HCT116 (cell line): ENCODE measurements around the gene EVA1A. TPM values are rescaled to one million over a fixed set of nuclear protein-coding genes. Genes with fewer than 3 reads are reported as not detected.

Experiments
- ATAC-seq: fragments of 200-7000 bp; cut with Tn5 transposase; 2 replicates; pipeline ENCODE4 v1.9.1; 2020; ENCODE audit warnings: mild to moderate bottlenecking, moderate library complexity
- BruUV-seq: library from RNA; stranded (reverse); fragments of 400-500 nt; replicated peaks from 2 replicates; lab custom pipeline; 2021; lab: Mats Ljungman, UMichigan
- CTCF ChIA-PET: fragments of 300-600 bp; sonication (Branson Sonifier 250); formaldehyde crosslinking; loops from one replicate; lab custom pipeline; 2021; ENCODE audit warnings: antibody characterized with exemption; lab: Charles Lee
- POLR2A ChIA-PET: fragments of 300-600, 350-600 bp; sonication (Branson Sonifier 250); formaldehyde crosslinking; loops from one replicate; lab custom pipeline; 2021; ENCODE audit warnings: antibody characterized with exemption; lab: Charles Lee
- RAD21 ChIA-PET, 2 experiments: fragments of 300-600 bp; sonication (Branson Sonifier 250); formaldehyde crosslinking; loops; one replicate each; lab custom pipeline; 2023; ENCODE audit warnings: low total read pairs in 2 of 2; ENCODE audit not compliant: uncharacterized antibody in 2 of 2, unreplicated experiment in 2 of 2, low non-redundant PET in 1 of 2; lab: Charles Lee
- DNase-seq: peaks from one replicate; pipeline ENCODE4 v3.0.0-alpha.2; 2010; ENCODE audit warnings: low read depth, low spot score
- H2AFZ ChIP-seq: fragments of 200-600 bp; shearing (Covaris generic), sonication (generic); 2 replicates; pipeline ENCODE4 v1.6.1; 2017; ENCODE audit warnings: low read depth, mixed run types, mixed read lengths, antibody characterized with exemption, low read length; ENCODE audit not compliant: poor library complexity, severe bottlenecking
- H3K27ac ChIP-seq: 2 replicates; pipeline ENCODE4 v1.5.1; 2012; ENCODE audit warnings: low read depth, low read length
- H3K27me3 ChIP-seq: fragments of 200-600 bp; sonication (generic); 2 replicates; pipeline ENCODE4 v1.6.1; 2016; ENCODE audit warnings: mixed run types, low read length, mixed read lengths; ENCODE audit not compliant: insufficient read depth
- H3K36me3 ChIP-seq, 2 experiments: fragments of 200-500 bp in 1 of 2; fragments of 200-600 bp in 1 of 2; sonication (Bioruptor generic) in 1 of 2; sonication (generic) in 1 of 2; 2 replicates each; pipeline versions ENCODE4 v1.5.1 to v1.6.1; 2014 to 2016; ENCODE audit warnings: low read length in 2 of 2, inconsistent platforms in 1 of 2, mixed read lengths in 1 of 2, mixed run types in 1 of 2; ENCODE audit not compliant: insufficient read depth in 2 of 2, control insufficient read depth in 1 of 2
- H3K4me1 ChIP-seq, 2 experiments: fragments of 200-600 bp in 1 of 2; sonication (generic) in 1 of 2; 2 replicates each; pipeline versions ENCODE4 v1.5.1 to v1.6.1; 2012 to 2017; ENCODE audit warnings: low read length in 2 of 2, inconsistent platforms in 1 of 2, mild to moderate bottlenecking in 1 of 2, mixed read lengths in 1 of 2, mixed run types in 1 of 2, moderate library complexity in 1 of 2; ENCODE audit not compliant: insufficient read depth in 2 of 2, control insufficient read depth in 1 of 2
- H3K4me2 ChIP-seq: fragments of 200-600 bp; sonication (generic); 2 replicates; pipeline ENCODE4 v1.6.1; 2017; ENCODE audit warnings: mixed run types, low read length, mixed read lengths
- H3K4me3 ChIP-seq, 2 experiments: fragments of 200-600 bp in 1 of 2; sonication (generic) in 1 of 2; replicated peaks in 1 of 2; 2 replicates each; pipeline ENCODE4 v1.5.1; 2011 to 2016; ENCODE audit warnings: low read length in 2 of 2, control low read depth in 1 of 2, low read depth in 1 of 2, mild to moderate bottlenecking in 1 of 2, mixed read lengths in 1 of 2, mixed run types in 1 of 2
- H3K79me2 ChIP-seq: fragments of 200-600 bp; sonication (generic); 2 replicates; pipeline ENCODE4 v1.6.1; 2017; ENCODE audit warnings: mild to moderate bottlenecking, mixed run types, low read length, moderate library complexity, mixed read lengths; ENCODE audit not compliant: insufficient read depth
- H3K9ac ChIP-seq: fragments of 200-600 bp; sonication (generic); 2 replicates; pipeline ENCODE4 v1.6.1; 2016; ENCODE audit warnings: low read length, mixed read lengths
- H3K9me2 ChIP-seq: fragments of 200-600 bp; sonication (generic), shearing (Covaris generic); 2 replicates; pipeline ENCODE4 v1.6.1; 2017; ENCODE audit warnings: mixed run types, mild to moderate bottlenecking, moderate library complexity; ENCODE audit not compliant: insufficient read depth
- H3K9me3 ChIP-seq, 2 experiments: fragments of 200-500 bp in 1 of 2; fragments of 200-600 bp in 1 of 2; sonication (Bioruptor generic) in 1 of 2; sonication (generic) in 1 of 2; 2 replicates each; pipeline ENCODE4 v1.6.1; 2014 to 2017; ENCODE audit warnings: low read length in 2 of 2, mixed read lengths in 2 of 2, inconsistent platforms in 1 of 2, low read depth in 1 of 2, mild to moderate bottlenecking in 1 of 2, mixed run types in 1 of 2, moderate library complexity in 1 of 2; ENCODE audit not compliant: control insufficient read depth in 1 of 2, insufficient read depth in 1 of 2
- H4K20me1 ChIP-seq: fragments of 200-600 bp; sonication (generic), shearing (Covaris generic); 2 replicates; pipeline ENCODE4 v1.6.1; 2017; ENCODE audit warnings: mixed run types, mild to moderate bottlenecking, moderate library complexity; ENCODE audit not compliant: insufficient read depth
- CBX3 ChIP-seq: IDR thresholded peaks from 2 replicates; pipeline ENCODE4 v1.6.1; 2012; ENCODE audit warnings: low read depth
- EGR1 ChIP-seq: IDR thresholded peaks from 2 replicates; pipeline ENCODE4 v1.6.1; 2012; ENCODE audit warnings: low read depth
- ELF1 ChIP-seq: IDR thresholded peaks from 2 replicates; pipeline ENCODE4 v1.6.1; 2012; ENCODE audit warnings: low read depth, borderline replicate concordance
- EZH2 ChIP-seq: fragments of 200-600 bp; sonication (generic); IDR thresholded peaks from 2 replicates; pipeline ENCODE4 v1.6.1; 2017; ENCODE audit warnings: antibody characterized with exemption, mixed run types
- FOSL1 ChIP-seq: IDR thresholded peaks from 2 replicates; pipeline ENCODE4 v1.6.1; 2012; ENCODE audit warnings: low read depth
- POLR2A ChIP-seq: IDR thresholded peaks from 2 replicates; pipeline ENCODE4 v1.7.0; 2011; ENCODE audit warnings: borderline replicate concordance; ENCODE audit not compliant: insufficient read depth, insufficient read length; ENCODE audit errors: extremely low read depth
- RAD21 ChIP-seq: IDR thresholded peaks from 2 replicates; pipeline ENCODE4 v1.6.1; 2012; ENCODE audit warnings: low read depth, mild to moderate bottlenecking
- ZNF274 ChIP-seq: fragments of 200-500 bp; sonication (Bioruptor generic); IDR thresholded peaks from 2 replicates; pipeline ENCODE4 v1.6.1; 2014; ENCODE audit warnings: mild to moderate bottlenecking, low read depth, low read length, inconsistent platforms
- intact Hi-C: fragments of 100-400 bp; cut with micrococcal nuclease; formaldehyde crosslinking; loops from 2 replicates; pipeline ENCODE4 v1.10.0; 2022
- total RNA-seq: library from RNA; stranded (reverse); gene quantifications from one replicate; pipeline ENCODE4 v1.2.1, GENCODE V29; 2021; ENCODE audit not compliant: unreplicated experiment
- TF ChIP-seq, protein P1 (sequence below): IDR thresholded peaks from 2 replicates; pipeline ENCODE4 v1.6.1; 2012; ENCODE audit warnings: low read depth
- TF ChIP-seq, protein P2 (sequence below): IDR thresholded peaks from 2 replicates; pipeline ENCODE4 v1.6.1; 2011; ENCODE audit warnings: mild to moderate bottlenecking, low read length, moderate library complexity; ENCODE audit not compliant: insufficient replicate concordance; ENCODE audit errors: extremely low read depth
- TF ChIP-seq, protein P3 (sequence below), 3 experiments: fragments of 200-600 bp in 1 of 3; sonication (generic) in 1 of 3; IDR thresholded peaks in 2 of 3; conservative IDR thresholded peaks in 1 of 3; 2 replicates each; pipeline ENCODE4 v1.5.1; 2012 to 2017; ENCODE audit warnings: low read depth in 2 of 3, low read length in 2 of 3, antibody characterized with exemption in 1 of 3, borderline replicate concordance in 1 of 3, control low read depth in 1 of 3, mild to moderate bottlenecking in 1 of 3, mixed read lengths in 1 of 3, mixed run types in 1 of 3, moderate library complexity in 1 of 3; ENCODE audit not compliant: insufficient read depth in 1 of 3

Gene EVA1A
- total RNA-seq, 1 experiment from 2014 or later: 2.8 TPM

DNA sequence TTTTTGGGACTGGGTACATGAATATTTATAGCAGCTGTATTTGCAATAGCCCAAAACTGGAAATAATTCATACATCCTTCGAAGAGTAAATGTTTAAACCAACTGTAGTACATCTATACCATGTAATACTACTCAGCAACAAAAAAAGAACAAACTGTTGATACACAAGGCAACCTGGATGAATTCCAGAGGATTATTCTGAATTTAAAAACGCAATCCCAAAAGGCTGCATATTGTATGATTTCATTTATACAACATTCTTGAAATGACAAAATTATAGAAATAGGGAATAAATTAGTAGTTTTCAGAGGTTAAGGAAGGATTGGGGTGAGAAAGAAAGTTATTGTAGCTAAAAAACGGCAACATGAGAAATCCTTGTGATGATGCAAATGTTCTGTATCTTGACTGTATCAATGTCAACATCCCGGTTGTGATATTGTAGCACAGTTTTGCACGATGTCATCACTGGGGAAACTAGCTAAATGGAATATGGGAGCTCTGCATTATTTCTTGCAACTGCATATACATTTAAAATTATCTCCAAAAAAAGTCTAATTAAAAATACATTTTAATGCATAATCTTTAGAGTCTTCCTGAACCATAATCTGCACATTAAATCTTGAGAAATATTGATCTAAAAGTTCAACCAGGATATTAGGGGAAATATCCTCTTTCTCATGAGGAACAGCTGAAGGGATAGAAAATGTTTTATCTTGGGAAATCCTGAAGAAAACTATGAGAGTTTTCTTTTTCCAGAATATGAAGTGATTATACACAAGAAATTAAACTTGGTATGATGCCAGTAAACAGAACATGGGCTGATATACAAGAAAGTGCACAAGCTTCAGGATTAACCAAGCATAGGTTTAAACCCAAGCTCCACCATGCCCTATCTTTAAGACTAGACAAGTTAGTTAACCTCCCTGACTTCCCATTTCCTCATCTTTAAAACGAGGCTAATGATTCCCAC, 21.9 kb downstream of the EVA1A start (continued):
- no peak for TF ChIP-seq RAD21
- TF ChIP-seq, protein P1, sequence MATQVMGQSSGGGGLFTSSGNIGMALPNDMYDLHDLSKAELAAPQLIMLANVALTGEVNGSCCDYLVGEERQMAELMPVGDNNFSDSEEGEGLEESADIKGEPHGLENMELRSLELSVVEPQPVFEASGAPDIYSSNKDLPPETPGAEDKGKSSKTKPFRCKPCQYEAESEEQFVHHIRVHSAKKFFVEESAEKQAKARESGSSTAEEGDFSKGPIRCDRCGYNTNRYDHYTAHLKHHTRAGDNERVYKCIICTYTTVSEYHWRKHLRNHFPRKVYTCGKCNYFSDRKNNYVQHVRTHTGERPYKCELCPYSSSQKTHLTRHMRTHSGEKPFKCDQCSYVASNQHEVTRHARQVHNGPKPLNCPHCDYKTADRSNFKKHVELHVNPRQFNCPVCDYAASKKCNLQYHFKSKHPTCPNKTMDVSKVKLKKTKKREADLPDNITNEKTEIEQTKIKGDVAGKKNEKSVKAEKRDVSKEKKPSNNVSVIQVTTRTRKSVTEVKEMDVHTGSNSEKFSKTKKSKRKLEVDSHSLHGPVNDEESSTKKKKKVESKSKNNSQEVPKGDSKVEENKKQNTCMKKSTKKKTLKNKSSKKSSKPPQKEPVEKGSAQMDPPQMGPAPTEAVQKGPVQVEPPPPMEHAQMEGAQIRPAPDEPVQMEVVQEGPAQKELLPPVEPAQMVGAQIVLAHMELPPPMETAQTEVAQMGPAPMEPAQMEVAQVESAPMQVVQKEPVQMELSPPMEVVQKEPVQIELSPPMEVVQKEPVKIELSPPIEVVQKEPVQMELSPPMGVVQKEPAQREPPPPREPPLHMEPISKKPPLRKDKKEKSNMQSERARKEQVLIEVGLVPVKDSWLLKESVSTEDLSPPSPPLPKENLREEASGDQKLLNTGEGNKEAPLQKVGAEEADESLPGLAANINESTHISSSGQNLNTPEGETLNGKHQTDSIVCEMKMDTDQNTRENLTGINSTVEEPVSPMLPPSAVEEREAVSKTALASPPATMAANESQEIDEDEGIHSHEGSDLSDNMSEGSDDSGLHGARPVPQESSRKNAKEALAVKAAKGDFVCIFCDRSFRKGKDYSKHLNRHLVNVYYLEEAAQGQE: no peak

DNA sequence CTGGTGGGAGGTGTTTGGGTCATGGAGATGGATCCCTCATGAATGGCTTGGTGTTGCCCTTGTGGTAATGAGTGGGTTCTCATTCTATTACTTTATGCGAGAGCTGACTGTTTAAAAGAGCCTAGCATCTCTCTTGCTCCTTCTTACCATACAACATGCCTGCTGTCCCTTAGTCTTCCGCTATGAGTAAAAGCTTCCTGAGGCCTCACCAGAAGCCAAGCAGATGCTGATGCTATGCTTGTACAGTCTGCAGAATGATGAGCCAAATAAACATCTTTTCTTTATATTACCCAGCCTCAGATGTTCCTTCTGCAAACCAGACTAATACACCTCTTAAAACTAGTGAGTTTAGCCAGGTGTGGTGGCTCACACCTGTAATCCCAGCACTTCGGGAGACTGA, 23.1 kb downstream of the EVA1A start:
- H2AFZ ChIP-seq: no peak overlapping the region
- RAD21 ChIA-PET: no interaction called here
- no peaks in the 10 kb centered on the region for H3K9me2 ChIP-seq
- CTCF ChIA-PET: no interaction called here
- no peaks in the 10 kb centered on the region for H3K9me3 ChIP-seq
- no peak overlapping the region for H3K9ac ChIP-seq
- H3K4me2 ChIP-seq: no peak overlapping the region
- H3K27ac ChIP-seq: no peak overlapping the region
- H3K4me1 ChIP-seq: no peaks in the 10 kb centered on the region
- DNase-seq (no peak), ATAC-seq (no peak)
- no peaks in the 10 kb centered on the region for H4K20me1 ChIP-seq
- H3K4me3 ChIP-seq: no peak overlapping the region
- POLR2A ChIA-PET: no interaction called here
- no TSS peak for BruUV-seq
- no peaks in the 10 kb centered on the region for H3K36me3 ChIP-seq
- H3K79me2 ChIP-seq: no peaks in the 10 kb centered on the region
- intact Hi-C loops: no loop called here
- H3K27me3 ChIP-seq: peaks cover 11% of the 10 kb centered on the region; the same call in 1 of the 2 replicates
- TF ChIP-seq CBX3: no peak
- TF ChIP-seq, protein P2, sequence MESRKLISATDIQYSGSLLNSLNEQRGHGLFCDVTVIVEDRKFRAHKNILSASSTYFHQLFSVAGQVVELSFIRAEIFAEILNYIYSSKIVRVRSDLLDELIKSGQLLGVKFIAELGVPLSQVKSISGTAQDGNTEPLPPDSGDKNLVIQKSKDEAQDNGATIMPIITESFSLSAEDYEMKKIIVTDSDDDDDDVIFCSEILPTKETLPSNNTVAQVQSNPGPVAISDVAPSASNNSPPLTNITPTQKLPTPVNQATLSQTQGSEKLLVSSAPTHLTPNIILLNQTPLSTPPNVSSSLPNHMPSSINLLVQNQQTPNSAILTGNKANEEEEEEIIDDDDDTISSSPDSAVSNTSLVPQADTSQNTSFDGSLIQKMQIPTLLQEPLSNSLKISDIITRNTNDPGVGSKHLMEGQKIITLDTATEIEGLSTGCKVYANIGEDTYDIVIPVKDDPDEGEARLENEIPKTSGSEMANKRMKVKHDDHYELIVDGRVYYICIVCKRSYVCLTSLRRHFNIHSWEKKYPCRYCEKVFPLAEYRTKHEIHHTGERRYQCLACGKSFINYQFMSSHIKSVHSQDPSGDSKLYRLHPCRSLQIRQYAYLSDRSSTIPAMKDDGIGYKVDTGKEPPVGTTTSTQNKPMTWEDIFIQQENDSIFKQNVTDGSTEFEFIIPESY: no peak
- TF ChIP-seq ELF1: no peak
- no peak for TF ChIP-seq EZH2
- no peak for TF ChIP-seq EGR1
- no peak for TF ChIP-seq FOSL1
- TF ChIP-seq, protein P3, sequence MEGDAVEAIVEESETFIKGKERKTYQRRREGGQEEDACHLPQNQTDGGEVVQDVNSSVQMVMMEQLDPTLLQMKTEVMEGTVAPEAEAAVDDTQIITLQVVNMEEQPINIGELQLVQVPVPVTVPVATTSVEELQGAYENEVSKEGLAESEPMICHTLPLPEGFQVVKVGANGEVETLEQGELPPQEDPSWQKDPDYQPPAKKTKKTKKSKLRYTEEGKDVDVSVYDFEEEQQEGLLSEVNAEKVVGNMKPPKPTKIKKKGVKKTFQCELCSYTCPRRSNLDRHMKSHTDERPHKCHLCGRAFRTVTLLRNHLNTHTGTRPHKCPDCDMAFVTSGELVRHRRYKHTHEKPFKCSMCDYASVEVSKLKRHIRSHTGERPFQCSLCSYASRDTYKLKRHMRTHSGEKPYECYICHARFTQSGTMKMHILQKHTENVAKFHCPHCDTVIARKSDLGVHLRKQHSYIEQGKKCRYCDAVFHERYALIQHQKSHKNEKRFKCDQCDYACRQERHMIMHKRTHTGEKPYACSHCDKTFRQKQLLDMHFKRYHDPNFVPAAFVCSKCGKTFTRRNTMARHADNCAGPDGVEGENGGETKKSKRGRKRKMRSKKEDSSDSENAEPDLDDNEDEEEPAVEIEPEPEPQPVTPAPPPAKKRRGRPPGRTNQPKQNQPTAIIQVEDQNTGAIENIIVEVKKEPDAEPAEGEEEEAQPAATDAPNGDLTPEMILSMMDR (IDR thresholded peaks at IDR 0.05 in 2 of 3, conservative IDR thresholded peaks at IDR 0.05 in 1 of 3; ENCODE audit: borderline replicate concordance in 1 of 3, insufficient read depth in 1 of 3, low read depth in 2 of 3, low read length in 2 of 3): no peak
- TF ChIP-seq, protein P1: no peak
- no peak for TF ChIP-seq POLR2A
- no peak for TF ChIP-seq ZNF274
